ENCODE results near the gene TEK.

GRCh38 chr9:27145143-27145542, 36.1 kb downstream of the TEK start:
- TF ChIP-seq POLR2AphosphoS5 (IDR thresholded peaks at IDR 0.05) (no peak), POLR2A (IDR thresholded peaks at IDR 0.05) (no peak), CTCF (IDR thresholded peaks at IDR 0.05) (no peak)

Data from stomach (tissue), 4 donors.